ENCODE data around the gene HORMAD2.
"Not testable (repeated sequence)": the region's sequence is repeated elsewhere in the genome, so short reads cannot be mapped to it uniquely, and the experiment has no call there.

Gene HORMAD2

GRCh38 chr22:30195245-30196140 is 115.2 kb downstream of the HORMAD2 start:
- DNase-seq = peak; percentile 33

GRCh38 chr22:30196141-30196879 is 116.0 kb downstream of the HORMAD2 start:
- DNase-seq = peak; percentile 75

- peak; percentile 53 for DNase-seq
Observed at GRCh38 chr22:30196880-30197336, 116.6 kb downstream of the HORMAD2 start.

DNA sequence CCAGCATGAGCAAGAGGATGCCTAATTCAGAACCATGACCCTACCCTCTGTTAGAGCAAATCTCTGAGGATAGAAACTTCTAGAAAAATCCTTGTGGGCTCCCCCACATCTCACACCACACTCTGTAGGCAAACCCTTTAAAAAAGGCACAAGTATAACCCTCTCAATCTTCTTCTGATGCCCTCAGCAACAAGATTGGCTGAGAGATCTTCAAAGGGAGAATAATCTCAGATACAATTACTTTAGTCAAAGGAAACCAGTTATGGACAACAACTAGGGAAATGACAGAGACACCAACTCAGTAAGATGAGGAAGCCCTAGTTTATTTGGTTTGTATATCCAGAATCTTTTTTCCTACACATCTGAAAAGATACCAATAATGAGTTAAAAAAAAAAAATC is 117.1 kb downstream of the HORMAD2 start:
- DNase-seq = no peak

- DNase-seq = peak; percentile 28
Observed at GRCh38 chr22:30198152-30198825, 118.0 kb downstream of the HORMAD2 start.

DNA sequence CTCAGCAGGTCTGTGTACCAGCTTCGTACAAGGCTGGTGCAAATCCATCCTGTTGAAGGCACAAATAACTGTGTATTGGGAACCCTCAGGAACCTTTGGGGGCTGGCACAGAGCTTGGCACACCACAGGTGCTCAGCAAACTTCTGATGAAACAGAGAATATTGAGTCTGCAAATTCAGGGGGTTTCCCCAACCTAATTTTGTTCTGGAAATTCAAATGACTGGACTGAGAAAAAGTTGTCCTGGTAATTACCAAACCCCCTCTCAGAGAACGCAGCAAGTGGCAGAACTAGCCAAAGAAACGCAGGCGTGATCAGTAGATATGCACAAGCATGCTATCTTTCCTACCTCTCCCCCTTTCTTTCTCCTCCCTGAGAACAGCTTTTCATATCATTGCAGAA is 118.7 kb downstream of the HORMAD2 start:
- no peak for DNase-seq

DNA sequence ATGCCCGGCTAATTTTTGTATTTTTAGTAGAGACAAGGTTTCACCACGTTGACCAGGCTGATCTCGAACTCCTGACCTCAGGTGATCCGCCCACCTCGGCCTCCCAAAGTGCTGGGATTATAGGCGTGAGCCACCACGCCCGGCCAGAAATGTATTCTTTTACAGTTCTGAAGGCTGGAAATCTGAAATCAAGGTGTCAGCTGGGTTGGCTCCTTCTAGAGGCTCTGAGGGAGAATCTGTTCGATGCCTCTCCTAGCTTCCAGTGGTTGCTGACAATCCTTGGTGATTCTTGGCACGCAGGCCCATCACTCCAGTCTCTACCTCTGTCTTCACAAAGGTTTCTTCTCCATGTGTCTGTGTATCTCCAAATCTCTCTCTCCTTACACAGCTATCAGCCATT is 120.6 kb downstream of the HORMAD2 start:
- DNase-seq = not testable (repeated sequence)

- DNase-seq = no peak
Observed at GRCh38 chr22:30201945-30202344, 121.7 kb downstream of the HORMAD2 start.

GRCh38 chr22:30202531-30203006 is 122.3 kb downstream of the HORMAD2 start:
- no peak for DNase-seq

DNA sequence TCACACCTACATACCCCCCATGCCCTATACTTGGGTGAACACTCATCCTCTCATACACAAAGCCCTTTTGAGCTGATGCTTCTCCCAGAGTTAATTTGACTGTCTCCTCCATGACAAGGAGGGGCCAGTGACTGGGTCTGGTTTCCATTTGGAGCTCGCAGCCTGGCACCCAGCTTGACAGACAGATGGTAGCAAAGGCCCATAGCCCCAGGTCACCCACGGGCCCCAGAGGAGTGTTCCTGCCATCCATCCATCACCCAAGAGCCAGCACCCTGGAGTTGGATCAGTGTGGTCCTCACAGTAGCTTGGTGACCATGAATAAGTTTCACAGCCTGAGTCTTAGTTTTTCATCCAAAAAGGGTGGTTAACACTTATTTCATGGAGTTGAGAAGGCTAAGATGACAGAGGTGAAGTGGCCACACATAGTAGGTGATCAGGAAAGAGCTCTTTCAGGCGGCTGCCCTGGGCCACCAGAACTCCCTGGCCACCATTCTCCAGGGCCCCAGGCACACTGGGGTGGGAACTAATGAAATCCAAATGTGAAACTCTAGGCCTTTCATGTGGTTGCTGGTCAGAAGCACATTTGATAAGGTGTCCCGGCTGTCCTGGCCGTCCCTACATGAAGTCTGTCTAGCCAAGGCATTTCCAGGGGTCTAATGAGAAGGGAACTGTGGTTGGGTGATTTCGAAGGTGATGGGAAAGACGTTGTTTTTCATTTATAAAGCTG is 123.9 kb downstream of the HORMAD2 start:
- DNase-seq = no peak

DNA sequence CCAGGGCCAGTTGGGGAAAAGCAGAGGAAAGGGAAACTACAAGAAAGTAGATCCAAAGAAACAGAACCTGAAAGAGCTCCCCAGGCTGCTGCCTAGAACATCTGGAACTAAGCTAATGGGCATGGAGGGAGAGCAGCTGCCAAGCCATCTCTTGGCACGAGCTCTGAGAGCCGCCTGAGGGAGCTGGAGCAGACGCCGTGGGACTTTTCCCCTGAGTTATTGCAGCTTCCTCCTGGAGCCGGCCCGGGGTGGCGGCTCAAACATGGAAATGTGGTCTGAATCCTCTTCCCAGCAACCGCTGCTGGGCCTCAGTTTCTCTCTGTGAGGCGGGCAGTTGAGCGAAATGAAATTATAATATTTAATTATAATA is 124.5 kb downstream of the HORMAD2 start:
- DNase-seq = no peak

DNA sequence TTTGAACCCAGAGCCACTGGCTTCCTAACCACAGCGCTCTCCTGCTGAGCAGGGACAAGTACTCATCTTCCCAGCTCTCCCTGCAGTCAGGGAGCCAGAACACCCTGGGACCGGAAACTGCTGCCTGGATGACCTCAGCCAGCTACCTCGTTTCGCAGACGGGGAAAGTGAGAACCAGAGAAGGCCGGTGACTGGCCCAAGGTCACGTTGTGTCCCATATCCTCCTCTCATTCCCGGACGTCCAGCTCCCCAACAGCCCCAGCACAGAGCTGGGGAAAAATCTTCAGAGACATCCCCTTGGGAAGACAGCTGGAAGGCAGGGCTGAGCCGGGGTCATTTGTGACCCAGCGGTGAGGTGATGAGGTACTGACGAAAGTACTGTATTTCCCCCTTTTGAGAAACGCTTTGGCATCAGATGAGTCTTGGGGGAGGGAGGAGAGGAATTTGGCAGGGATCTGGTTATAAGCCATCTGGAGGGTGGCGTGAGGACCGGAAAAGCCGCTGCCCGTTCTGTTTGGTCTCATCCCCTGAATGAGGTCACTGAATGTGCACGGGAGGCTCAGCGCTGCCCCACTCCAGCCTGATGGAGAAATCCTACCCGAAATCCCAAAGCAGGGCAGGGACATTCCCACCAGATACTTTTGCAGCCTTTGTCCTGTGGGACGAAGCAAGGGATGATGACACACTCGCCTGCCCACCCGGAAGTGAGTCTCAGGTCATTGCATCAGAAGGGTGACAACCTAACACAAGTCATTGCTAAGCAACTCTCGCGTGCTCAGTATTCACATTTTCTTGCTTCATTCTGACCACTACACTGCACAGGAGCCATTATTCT is 125.2 kb downstream of the HORMAD2 start:
- no peak for DNase-seq

GRCh38 chr22:30206944-30207343 is 126.7 kb downstream of the HORMAD2 start:
- no peak for DNase-seq

DNA sequence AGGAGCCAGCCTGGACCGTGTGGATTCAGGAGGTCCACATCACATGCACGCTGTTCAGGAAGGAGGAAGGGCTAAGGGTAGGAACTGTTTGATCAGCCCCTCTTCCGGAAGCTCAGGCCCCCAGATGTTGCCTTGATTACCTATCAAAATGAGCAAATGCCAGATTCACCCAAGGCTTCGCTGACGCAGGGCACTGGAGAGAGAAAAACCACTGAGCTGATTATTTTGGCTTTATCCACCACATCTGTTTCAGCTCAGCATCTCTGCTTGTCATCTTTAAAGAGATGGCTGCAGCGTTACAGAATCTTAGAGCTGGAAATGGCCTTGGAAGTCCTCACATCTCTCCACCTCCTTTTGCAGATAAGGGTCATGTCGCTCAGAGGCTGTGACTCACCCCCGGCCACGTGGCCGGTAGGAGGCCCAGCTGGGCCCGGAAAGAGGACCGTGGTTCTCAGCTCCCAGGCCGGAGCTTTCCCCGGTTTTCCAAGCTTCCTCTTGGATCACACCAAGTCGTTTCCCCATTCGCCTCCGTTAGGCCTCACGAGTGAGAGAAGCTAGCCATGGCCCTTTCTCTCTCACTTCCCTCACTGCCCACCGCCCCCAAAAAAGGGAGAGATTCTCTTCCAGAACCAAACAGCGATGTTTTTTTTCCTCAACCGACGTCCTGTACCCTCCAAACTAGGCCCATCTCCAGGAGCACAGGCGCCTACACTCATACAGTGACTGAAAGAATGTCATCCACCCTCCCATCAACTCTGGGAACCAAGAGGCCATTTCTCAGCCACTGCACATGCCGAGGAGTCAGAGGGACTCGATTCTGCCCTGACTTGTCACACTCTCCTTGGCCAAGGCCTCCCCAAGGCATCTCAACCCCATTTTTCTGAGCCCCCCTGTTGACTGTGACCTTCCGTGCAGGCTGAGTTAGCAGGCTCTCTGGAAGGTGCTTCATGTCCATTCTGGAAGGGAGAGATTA is 128.7 kb downstream of the HORMAD2 start:
- no peak for DNase-seq

DNA sequence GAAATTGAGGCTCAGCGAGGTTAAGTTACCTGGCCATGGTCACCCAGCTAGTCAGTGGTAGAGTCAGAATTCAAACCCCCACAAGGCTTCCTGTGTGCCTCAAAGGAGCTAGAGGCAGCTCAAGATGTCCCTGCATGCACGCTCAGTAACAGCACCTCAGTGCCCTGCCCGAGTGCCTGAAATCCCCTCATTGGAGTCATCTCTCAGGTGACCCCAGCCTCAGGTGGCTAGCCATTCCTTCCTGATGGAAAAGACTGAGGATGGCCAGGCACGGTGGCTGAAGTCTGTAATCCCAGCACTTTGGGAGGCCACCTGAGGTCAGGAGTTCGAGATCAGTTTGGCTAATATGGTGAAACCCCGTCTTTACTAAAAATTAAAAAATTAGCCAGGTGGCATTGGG is 129.4 kb downstream of the HORMAD2 start:
- no peak for DNase-seq

DNA sequence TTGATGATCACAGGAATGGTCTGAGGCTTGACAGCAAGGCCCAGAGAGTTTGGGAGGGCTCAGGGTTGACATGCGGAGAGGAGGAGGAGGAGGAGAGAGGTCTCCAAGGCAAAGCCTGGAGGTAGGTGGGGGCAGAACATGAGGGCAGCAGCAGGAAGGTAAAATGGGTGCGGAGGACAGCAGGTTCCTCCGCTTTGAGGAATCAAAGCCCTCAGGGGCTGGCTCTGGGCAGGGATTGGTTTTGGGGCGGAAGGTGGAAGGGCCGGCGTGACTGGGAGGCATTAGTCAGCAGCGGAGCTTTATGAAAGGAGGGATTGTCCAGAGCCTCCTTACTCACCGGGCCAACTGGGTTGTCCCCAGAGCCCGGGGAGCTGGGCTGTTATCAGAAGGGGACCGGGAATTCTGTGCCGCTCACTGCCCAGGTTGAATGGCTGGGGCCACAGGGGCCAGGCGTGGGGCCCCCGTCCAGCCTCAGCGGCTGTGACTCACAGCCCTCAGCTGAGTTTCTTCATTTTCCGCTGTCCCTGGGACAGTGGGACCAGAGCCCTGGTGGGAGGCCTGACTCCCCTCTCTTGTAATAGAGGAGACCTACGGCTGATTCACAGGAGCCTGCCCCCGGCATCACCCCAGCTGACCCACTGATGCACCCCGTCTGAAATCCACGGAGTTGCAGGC is 130.1 kb downstream of the HORMAD2 start:
- DNase-seq = no peak

GRCh38 chr22:30211124-30211820 is 131.0 kb downstream of the HORMAD2 start:
- no peak for DNase-seq

- no peak for DNase-seq
Observed at GRCh38 chr22:30212363-30212995, 132.2 kb downstream of the HORMAD2 start.

DNA sequence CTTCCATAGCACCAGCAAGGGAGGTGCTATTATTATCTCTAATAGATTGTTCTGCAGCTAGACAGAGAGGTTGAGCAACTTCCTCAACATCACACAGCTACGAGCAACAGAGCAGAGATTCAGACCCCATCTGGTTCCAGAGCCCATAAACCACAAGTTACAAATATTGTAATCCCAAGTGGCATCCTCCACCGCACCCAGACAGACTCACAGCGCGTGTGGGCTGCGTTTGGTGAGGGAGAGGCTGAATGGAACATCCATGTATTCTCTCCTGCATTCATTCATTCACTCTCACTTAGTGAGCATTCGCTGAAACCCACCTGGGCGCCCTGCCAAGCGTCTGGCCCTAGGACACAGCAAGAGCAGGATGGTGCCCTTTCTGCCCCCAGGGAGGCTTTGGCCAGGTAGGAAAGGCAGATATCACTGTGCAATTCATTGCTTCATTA is 132.8 kb downstream of the HORMAD2 start:
- DNase-seq = no peak
